ENCODE data around the gene BTN3A1. TPM values are rescaled to one million over a fixed set of nuclear protein-coding genes. Genes with fewer than 3 reads are reported as not detected.
A peak's percentile ranks its signal among the peaks of the same experiment; 100 is the strongest.
"Not testable (repeated sequence)": the region's sequence is repeated elsewhere in the genome, so short reads cannot be mapped to it uniquely, and the experiment has no call there.

BTN3A1 gene
- 10.9 to 19.3 TPM (median 11.6 TPM) in 3 replicates for total RNA-seq
- long read RNA-seq, partial matches to known transcripts: 2 of 22 reads
- long read RNA-seq, other reads (novel, unspliced or antisense): 20 of 22 reads

- DNase-seq (ENCODE audit: low spot score): no peak
- Mint-ChIP-seq H3K36me3 (ENCODE audit: low read depth) (peaks cover 4% of the 10 kb centered on the region), H3K4me1 (ENCODE audit: low read depth) (peaks cover 12% of the 10 kb centered on the region), H3K9me3 (ENCODE audit: low read depth) (no peaks in the 10 kb centered on the region), H3K27me3 (ENCODE audit: low read depth) (no peaks in the 10 kb centered on the region), H3K27ac (ENCODE audit: unreplicated experiment) (peak within 1 kb of the TSS; percentile 98), H3K4me3 (ENCODE audit: unreplicated experiment) (peak within 1 kb of the TSS; percentile 93)
- no peak for TF ChIP-seq CTCF (IDR thresholded peaks at IDR 0.05)
Measured at GRCh38 chr6:26401987-26402658, at the start of gene BTN3A1. Gene BTN3A1, plus strand, starts transcription at chr6:26402275. Its CDS starts 3,289 bp downstream, at chr6:26405564.

GRCh38 chr6:26352315-26352714 lies 49.8 kb upstream of the BTN3A1 start:
- H3K4me1 Mint-ChIP-seq (ENCODE audit: low read depth): peaks cover 6% of the 10 kb centered on the region
- no peak for DNase-seq (ENCODE audit: low spot score)
- H3K9me3 Mint-ChIP-seq (ENCODE audit: low read depth): no peaks in the 10 kb centered on the region
- no peaks in the 10 kb centered on the region for H3K27me3 Mint-ChIP-seq (ENCODE audit: low read depth)
- no peaks in the 10 kb centered on the region for H3K36me3 Mint-ChIP-seq (ENCODE audit: low read depth)
- TF ChIP-seq CTCF (IDR thresholded peaks at IDR 0.05): no peak
- peak overlapping the region; percentile 49 for H3K27ac Mint-ChIP-seq (ENCODE audit: unreplicated experiment)
- no peak overlapping the region for H3K4me3 Mint-ChIP-seq (ENCODE audit: unreplicated experiment)

- no peaks in the 10 kb centered on the region for H3K36me3 Mint-ChIP-seq (ENCODE audit: low read depth)
- no peak overlapping the region for H3K27ac Mint-ChIP-seq (ENCODE audit: unreplicated experiment)
- TF ChIP-seq CTCF (IDR thresholded peaks at IDR 0.05): no peak
- no peaks in the 10 kb centered on the region for H3K27me3 Mint-ChIP-seq (ENCODE audit: low read depth)
- no peak for DNase-seq (ENCODE audit: low spot score)
- no peaks in the 10 kb centered on the region for H3K9me3 Mint-ChIP-seq (ENCODE audit: low read depth)
- H3K4me3 Mint-ChIP-seq (ENCODE audit: unreplicated experiment): no peak overlapping the region
- peaks cover 6% of the 10 kb centered on the region for H3K4me1 Mint-ChIP-seq (ENCODE audit: low read depth)
Measured at GRCh38 chr6:26354162-26354561, 47.9 kb upstream of the BTN3A1 start.

GRCh38 chr6:26355366-26355765 lies 46.7 kb upstream of the BTN3A1 start:
- Mint-ChIP-seq H3K9me3 (ENCODE audit: low read depth) (no peaks in the 10 kb centered on the region), H3K27me3 (ENCODE audit: low read depth) (no peaks in the 10 kb centered on the region), H3K4me1 (ENCODE audit: low read depth) (peaks cover 6% of the 10 kb centered on the region), H3K27ac (ENCODE audit: unreplicated experiment) (no peak overlapping the region), H3K4me3 (ENCODE audit: unreplicated experiment) (no peak overlapping the region), H3K36me3 (ENCODE audit: low read depth) (no peaks in the 10 kb centered on the region)
- no peak for DNase-seq (ENCODE audit: low spot score)
- TF ChIP-seq CTCF (IDR thresholded peaks at IDR 0.05): no peak

- H3K36me3 Mint-ChIP-seq (ENCODE audit: low read depth); H3K27ac Mint-ChIP-seq (ENCODE audit: unreplicated experiment); H3K4me1 Mint-ChIP-seq (ENCODE audit: low read depth); H3K9me3 Mint-ChIP-seq (ENCODE audit: low read depth); DNase-seq (ENCODE audit: low spot score); H3K27me3 Mint-ChIP-seq (ENCODE audit: low read depth); H3K4me3 Mint-ChIP-seq (ENCODE audit: unreplicated experiment): not testable (repeated sequence)
Measured at GRCh38 chr6:26357543-26357942, 44.5 kb upstream of the BTN3A1 start.

- no peak for DNase-seq (ENCODE audit: low spot score)
- TF ChIP-seq CTCF (IDR thresholded peaks at IDR 0.05): no peak
- no peak overlapping the region for H3K27ac Mint-ChIP-seq (ENCODE audit: unreplicated experiment)
- H3K9me3 Mint-ChIP-seq (ENCODE audit: low read depth): no peaks in the 10 kb centered on the region
- H3K27me3 Mint-ChIP-seq (ENCODE audit: low read depth): no peaks in the 10 kb centered on the region
- H3K4me3 Mint-ChIP-seq (ENCODE audit: unreplicated experiment): no peak overlapping the region
- no peaks in the 10 kb centered on the region for H3K36me3 Mint-ChIP-seq (ENCODE audit: low read depth)
- H3K4me1 Mint-ChIP-seq (ENCODE audit: low read depth): no peaks in the 10 kb centered on the region
Measured at GRCh38 chr6:26358511-26358981, 43.5 kb upstream of the BTN3A1 start.

Measured in chondrocyte (in vitro differentiated cells).